Sigmoid colon (tissue), 3 donors: ENCODE results near the gene PCYT2.

Source experiments
- POLR2A ChIP-seq, 2 donors: fragments of 450-650 bp; IDR thresholded peaks; one replicate each; pipeline ENCODE4 v1.6.1; 2016; ENCODE audit warnings: antibody characterized with exemption in 2 of 2, mild to moderate bottlenecking in 2 of 2, moderate library complexity in 2 of 2
- TF ChIP-seq, protein P1 (sequence below), 4 experiments: fragments of 450-650 bp in 3 of 4; fragments of 200-600 bp in 1 of 4; IDR thresholded peaks; one replicate each; pipeline ENCODE4 v1.5.1; 2016 to 2019; ENCODE audit warnings: antibody characterized with exemption in 4 of 4, mild to moderate bottlenecking in 3 of 4, moderate library complexity in 2 of 4

GRCh38 chr17:81910840-81911276 is 341 bp downstream of the PCYT2 start:
- TF ChIP-seq, protein P1, sequence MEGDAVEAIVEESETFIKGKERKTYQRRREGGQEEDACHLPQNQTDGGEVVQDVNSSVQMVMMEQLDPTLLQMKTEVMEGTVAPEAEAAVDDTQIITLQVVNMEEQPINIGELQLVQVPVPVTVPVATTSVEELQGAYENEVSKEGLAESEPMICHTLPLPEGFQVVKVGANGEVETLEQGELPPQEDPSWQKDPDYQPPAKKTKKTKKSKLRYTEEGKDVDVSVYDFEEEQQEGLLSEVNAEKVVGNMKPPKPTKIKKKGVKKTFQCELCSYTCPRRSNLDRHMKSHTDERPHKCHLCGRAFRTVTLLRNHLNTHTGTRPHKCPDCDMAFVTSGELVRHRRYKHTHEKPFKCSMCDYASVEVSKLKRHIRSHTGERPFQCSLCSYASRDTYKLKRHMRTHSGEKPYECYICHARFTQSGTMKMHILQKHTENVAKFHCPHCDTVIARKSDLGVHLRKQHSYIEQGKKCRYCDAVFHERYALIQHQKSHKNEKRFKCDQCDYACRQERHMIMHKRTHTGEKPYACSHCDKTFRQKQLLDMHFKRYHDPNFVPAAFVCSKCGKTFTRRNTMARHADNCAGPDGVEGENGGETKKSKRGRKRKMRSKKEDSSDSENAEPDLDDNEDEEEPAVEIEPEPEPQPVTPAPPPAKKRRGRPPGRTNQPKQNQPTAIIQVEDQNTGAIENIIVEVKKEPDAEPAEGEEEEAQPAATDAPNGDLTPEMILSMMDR (IDR thresholded peaks at IDR 0.05): no peak
- TF ChIP-seq POLR2A (IDR thresholded peaks at IDR 0.05): no peak
